SK-N-SH treated with all-trans-retinoic acid at 6 μM for 48 hours (cell line): Measurements from ENCODE around the gene VSX2.

Experiments used
- ARNTL ChIP-seq: fragments of 450-650 bp; formaldehyde crosslinking; IDR thresholded peaks from 2 replicates; pipeline ENCODE4 v1.5.0; 2020; ENCODE audit warnings: low read depth, mild to moderate bottlenecking, moderate library complexity, borderline replicate concordance
- BACH2 ChIP-seq: fragments of 250-450 bp; sonication (Bioruptor Pico); IDR thresholded peaks from 2 replicates; pipeline ENCODE4 v1.9.0; 2021; ENCODE audit warnings: mild to moderate bottlenecking, borderline replicate concordance
- ESRRG ChIP-seq: fragments of 250-450 bp; sonication (Bioruptor Pico); IDR thresholded peaks from 2 replicates; pipeline ENCODE4 v1.6.1; 2021; ENCODE audit warnings: mild to moderate bottlenecking
- PPARA ChIP-seq: fragments of 250-450 bp; sonication (Bioruptor Pico); IDR thresholded peaks from 2 replicates; pipeline ENCODE4 v1.5.0; 2020; ENCODE audit warnings: mild to moderate bottlenecking, borderline replicate concordance
- RARB ChIP-seq: fragments of 250-450 bp; sonication (Bioruptor Pico); IDR thresholded peaks from 2 replicates; pipeline ENCODE4 v1.8.0; 2021; ENCODE audit warnings: mild to moderate bottlenecking, moderate library complexity
- SNAI2 ChIP-seq: fragments of 250-450 bp; sonication (Bioruptor Pico); IDR thresholded peaks from 2 replicates; pipeline ENCODE4 v1.5.0; 2020; ENCODE audit warnings: mild to moderate bottlenecking, moderate library complexity
- TOX ChIP-seq: fragments of 250-450 bp; sonication (Bioruptor Pico); IDR thresholded peaks from 2 replicates; pipeline ENCODE4 v1.8.0; 2021; ENCODE audit warnings: mild to moderate bottlenecking, moderate library complexity, borderline replicate concordance
- ZFP30 ChIP-seq: fragments of 450-650 bp; formaldehyde crosslinking; IDR thresholded peaks from 2 replicates; pipeline ENCODE4 v1.5.0; 2022; ENCODE audit warnings: mild to moderate bottlenecking, moderate library complexity
- TF ChIP-seq, protein P1 (sequence below): fragments of 250-450 bp; sonication (Bioruptor Pico); IDR thresholded peaks from 2 replicates; pipeline ENCODE4 v1.8.0; 2020; ENCODE audit warnings: mild to moderate bottlenecking, moderate library complexity, borderline replicate concordance
- TF ChIP-seq, protein P2 (sequence below): fragments of 250-450 bp; sonication (Bioruptor Pico); IDR thresholded peaks from 2 replicates; pipeline ENCODE4 v1.5.1; 2020; ENCODE audit warnings: low read depth, mild to moderate bottlenecking, moderate library complexity
- TF ChIP-seq, protein P3 (sequence below): fragments of 250-450 bp; sonication (Bioruptor Pico); IDR thresholded peaks from 2 replicates; pipeline ENCODE4 v1.5.1; 2021; ENCODE audit warnings: mild to moderate bottlenecking, moderate library complexity

DNA sequence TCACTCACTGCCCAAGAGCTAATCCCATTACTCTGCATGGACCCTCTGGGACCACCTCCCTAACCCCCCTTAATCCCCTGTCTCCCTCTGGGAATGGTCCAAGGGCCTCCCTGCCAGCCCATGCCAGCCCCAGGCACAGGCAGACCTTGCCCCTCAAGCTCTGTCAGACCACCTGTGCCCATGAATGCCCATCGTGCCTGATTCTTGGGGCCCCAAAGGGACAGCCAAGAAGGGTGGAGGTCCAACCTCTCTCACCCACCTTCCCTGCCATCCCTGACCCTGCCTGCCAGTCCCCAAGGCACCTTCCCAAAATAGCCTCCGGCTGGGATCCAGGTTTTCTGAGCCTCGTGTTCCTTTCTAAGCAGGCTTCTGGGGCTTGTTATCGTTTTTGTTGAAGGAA is 20.8 kb upstream of the VSX2 start:
- TF ChIP-seq SNAI2 (CRISPR knock-in tag) (no peak), PPARA (CRISPR knock-in tag) (no peak), RARB (CRISPR knock-in tag) (no peak), ZFP30 (CRISPR knock-in tag) (no peak), ARNTL (no peak), TOX (CRISPR knock-in tag) (no peak), BACH2 (CRISPR knock-in tag) (no peak), ESRRG (CRISPR knock-in tag) (no peak)
- TF ChIP-seq, protein P1, sequence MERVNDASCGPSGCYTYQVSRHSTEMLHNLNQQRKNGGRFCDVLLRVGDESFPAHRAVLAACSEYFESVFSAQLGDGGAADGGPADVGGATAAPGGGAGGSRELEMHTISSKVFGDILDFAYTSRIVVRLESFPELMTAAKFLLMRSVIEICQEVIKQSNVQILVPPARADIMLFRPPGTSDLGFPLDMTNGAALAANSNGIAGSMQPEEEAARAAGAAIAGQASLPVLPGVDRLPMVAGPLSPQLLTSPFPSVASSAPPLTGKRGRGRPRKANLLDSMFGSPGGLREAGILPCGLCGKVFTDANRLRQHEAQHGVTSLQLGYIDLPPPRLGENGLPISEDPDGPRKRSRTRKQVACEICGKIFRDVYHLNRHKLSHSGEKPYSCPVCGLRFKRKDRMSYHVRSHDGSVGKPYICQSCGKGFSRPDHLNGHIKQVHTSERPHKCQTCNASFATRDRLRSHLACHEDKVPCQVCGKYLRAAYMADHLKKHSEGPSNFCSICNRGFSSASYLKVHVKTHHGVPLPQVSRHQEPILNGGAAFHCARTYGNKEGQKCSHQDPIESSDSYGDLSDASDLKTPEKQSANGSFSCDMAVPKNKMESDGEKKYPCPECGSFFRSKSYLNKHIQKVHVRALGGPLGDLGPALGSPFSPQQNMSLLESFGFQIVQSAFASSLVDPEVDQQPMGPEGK: no peak
- TF ChIP-seq, protein P2, sequence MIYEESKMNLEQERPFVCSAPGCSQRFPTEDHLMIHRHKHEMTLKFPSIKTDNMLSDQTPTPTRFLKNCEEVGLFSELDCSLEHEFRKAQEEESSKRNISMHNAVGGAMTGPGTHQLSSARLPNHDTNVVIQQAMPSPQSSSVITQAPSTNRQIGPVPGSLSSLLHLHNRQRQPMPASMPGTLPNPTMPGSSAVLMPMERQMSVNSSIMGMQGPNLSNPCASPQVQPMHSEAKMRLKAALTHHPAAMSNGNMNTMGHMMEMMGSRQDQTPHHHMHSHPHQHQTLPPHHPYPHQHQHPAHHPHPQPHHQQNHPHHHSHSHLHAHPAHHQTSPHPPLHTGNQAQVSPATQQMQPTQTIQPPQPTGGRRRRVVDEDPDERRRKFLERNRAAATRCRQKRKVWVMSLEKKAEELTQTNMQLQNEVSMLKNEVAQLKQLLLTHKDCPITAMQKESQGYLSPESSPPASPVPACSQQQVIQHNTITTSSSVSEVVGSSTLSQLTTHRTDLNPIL (CRISPR knock-in tag): no peak
- TF ChIP-seq, protein P3, sequence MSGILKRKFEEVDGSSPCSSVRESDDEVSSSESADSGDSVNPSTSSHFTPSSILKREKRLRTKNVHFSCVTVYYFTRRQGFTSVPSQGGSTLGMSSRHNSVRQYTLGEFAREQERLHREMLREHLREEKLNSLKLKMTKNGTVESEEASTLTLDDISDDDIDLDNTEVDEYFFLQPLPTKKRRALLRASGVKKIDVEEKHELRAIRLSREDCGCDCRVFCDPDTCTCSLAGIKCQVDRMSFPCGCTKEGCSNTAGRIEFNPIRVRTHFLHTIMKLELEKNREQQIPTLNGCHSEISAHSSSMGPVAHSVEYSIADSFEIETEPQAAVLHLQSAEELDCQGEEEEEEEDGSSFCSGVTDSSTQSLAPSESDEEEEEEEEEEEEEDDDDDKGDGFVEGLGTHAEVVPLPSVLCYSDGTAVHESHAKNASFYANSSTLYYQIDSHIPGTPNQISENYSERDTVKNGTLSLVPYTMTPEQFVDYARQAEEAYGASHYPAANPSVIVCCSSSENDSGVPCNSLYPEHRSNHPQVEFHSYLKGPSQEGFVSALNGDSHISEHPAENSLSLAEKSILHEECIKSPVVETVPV (CRISPR knock-in tag): no peak
